Fibroblast of the aortic adventitia (primary cell): ENCODE data around the gene STMND1. TPM values are rescaled to one million over a fixed set of nuclear protein-coding genes. Genes with fewer than 3 reads are reported as not detected.
A peak's percentile ranks its signal among the peaks of the same experiment; 100 is the strongest.

Experiments used
- DNase-seq: peaks from one replicate; pipeline ENCODE4 v3.0.0-alpha.2; 2010; ENCODE audit warnings: low read depth
- H3K4me3 ChIP-seq: 2 replicates; pipeline ENCODE4 v1.5.1; 2011; ENCODE audit warnings: low read depth, mild to moderate bottlenecking, control low read depth, low read length, moderate library complexity
- total RNA-seq: library from RNA; depleted of rRNA; stranded (reverse); fragments of >200 nt; gene quantifications from 2 replicates; pipeline ENCODE4 v1.2.3, GENCODE V29; 2012; ENCODE audit warnings: low replicate concordance
- TF ChIP-seq, protein P1 (sequence below): IDR thresholded peaks from 2 replicates; pipeline ENCODE4 v1.5.1; 2011; ENCODE audit warnings: mild to moderate bottlenecking, low read length, control low read depth, inconsistent platforms; ENCODE audit not compliant: insufficient read depth

STMND1 gene
- total RNA-seq, result not detected in 2 replicates

DNA sequence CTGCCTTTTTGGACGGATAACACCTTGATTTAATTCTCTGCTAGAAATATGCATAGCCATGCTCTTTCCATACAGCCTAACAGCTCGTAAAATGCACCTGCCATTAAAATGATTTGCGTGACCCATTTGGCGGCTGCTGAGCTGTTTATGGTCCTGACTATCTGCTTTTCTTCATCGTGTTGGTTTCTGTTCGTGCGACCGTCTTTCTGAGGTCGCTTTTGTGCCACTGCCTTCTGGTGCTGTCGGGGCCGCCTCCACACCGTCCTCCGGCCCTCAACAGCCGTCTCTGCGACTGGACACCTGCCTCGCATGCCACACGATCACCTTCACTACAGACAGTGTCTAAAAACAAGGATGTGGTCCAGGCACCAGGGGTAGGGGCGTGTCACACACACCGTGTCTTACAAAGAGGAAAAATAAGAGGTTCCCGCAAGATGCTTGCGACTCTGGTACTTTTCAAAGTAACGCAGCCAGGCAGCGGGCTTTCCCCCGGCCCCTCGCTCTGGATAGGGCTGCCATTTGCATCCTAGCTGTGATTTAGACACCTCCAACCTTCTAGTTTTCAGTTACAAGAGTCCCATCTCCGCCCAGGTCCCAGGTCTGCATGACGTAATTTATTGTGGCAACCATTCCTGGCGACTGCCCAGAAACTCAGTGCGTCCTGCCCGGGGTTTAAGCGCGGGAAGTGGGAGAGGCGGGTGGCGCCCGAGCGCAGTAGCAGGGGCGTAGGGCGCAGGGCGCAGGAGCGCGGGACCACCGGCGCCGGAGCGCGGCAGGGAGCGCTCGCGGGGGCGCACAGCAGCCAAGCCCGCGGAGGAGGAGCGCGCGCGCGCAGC is at the start of gene STMND1:
STMND1 (plus strand) TSS at position 629 of the 836 bp plus-strand sequence. CDS start 208 bp downstream, outside the sequence.
- peak within 1 kb of the TSS; percentile 9 for H3K4me3 ChIP-seq
- TF ChIP-seq, protein P1, sequence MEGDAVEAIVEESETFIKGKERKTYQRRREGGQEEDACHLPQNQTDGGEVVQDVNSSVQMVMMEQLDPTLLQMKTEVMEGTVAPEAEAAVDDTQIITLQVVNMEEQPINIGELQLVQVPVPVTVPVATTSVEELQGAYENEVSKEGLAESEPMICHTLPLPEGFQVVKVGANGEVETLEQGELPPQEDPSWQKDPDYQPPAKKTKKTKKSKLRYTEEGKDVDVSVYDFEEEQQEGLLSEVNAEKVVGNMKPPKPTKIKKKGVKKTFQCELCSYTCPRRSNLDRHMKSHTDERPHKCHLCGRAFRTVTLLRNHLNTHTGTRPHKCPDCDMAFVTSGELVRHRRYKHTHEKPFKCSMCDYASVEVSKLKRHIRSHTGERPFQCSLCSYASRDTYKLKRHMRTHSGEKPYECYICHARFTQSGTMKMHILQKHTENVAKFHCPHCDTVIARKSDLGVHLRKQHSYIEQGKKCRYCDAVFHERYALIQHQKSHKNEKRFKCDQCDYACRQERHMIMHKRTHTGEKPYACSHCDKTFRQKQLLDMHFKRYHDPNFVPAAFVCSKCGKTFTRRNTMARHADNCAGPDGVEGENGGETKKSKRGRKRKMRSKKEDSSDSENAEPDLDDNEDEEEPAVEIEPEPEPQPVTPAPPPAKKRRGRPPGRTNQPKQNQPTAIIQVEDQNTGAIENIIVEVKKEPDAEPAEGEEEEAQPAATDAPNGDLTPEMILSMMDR, result no peak
- DNase-seq, result peak; percentile 6

DNA sequence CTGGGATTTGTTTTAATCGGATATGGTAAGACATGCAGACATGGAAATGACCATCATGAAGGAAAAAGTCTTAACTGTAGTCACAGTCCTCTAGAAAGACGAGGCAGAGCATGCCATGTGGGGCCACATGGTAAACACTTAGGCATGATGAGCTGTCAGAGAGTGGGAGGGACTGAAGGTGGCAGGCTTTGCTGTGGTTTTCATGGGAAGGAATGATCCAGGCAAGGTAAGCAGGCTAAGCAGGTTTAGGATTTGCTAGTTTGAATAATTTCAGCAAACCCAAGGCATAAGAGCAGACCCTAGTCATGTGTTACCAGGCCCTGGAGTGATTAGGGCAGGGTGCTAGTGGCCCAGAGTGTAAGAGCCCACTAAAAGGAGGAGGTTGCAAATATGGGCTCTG is 47.2 kb upstream of the STMND1 start:
- TF ChIP-seq, protein P1, result no peak
- no peak overlapping the region for H3K4me3 ChIP-seq
- DNase-seq, result no peak

DNA sequence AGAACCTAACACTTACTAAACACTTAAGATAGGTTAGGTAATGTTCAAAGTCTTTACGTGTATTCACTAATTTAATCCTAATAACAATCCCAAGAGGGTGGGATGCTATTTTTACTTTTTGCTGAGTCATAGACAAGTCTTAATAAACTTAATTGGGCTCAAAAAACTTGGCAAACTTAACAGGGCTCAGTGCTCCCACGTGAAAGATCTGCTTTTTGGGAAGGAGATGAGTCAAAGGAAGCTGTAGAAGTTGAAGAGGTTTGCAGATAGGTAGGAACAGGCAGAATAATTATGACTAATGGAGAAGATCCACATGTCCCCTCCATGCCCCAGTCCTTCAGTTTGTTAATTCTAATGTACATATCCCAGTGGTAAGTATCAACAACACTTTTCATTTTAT is 44.5 kb upstream of the STMND1 start:
- no peak overlapping the region for H3K4me3 ChIP-seq
- TF ChIP-seq, protein P1, result no peak
- no peak for DNase-seq

DNA sequence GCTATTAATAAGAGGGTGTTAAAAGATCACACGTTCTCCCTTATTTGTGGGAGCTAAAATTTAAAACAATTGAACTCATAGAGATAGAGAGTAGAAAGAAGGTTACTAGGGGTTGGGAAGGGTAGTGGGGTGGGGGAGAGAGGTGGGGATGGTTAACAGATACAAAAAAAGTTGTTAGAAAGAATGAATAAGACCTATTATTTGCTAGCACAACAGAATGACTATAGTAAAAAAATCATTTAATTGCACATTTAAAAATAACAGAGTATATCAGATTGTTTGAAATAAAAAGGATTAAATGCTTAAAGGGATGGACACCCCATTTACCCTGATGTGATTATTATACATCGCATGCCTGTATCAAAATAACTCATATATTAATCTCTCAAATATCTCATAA is 43.3 kb upstream of the STMND1 start:
- no peak for DNase-seq
- no peak overlapping the region for H3K4me3 ChIP-seq
- TF ChIP-seq, protein P1, result no peak

DNA sequence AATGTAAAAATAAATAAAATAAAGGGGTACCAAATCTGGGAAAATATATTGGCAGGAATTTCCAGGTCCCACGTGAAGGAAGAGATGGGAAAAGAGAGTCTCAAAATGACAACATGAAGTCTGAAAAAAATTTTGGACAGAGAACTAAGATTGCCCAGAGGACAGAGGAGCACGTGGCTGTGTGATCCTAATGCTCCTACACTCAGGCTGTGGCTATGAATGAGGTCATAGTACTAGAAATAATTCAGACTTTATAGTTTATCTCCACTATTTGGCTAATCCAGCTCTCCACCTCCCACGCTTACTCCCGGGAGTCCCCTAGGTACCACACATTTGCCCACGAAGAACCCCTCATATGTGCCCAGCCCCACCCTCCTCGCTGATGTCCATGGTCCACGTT is 42.8 kb upstream of the STMND1 start:
- H3K4me3 ChIP-seq, result no peak overlapping the region
- TF ChIP-seq, protein P1, result no peak
- no peak for DNase-seq

DNA sequence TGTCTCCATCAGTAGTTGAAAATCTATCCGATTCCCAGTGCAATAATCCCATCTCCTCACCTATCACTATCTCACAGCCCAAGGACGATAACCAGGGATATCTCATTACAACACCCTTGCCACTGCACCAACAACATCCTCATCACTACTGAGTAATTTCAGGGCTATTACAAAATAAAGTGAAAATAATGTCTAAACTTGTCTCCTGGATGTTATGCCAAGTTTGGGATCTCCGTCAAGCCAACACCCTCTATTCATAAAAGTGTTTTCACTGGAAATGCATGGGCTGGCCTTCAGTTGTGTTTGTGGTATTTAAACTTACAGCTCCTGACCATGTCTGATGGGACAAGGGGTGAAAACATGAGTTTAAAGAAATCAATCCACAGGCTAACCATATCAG is 42.0 kb upstream of the STMND1 start:
- TF ChIP-seq, protein P1, result no peak
- no peak overlapping the region for H3K4me3 ChIP-seq
- DNase-seq, result no peak
